GM12874 (cell line): ENCODE results near the gene GABPA.

Experiments used
- TF ChIP-seq, protein P1 (sequence below): IDR thresholded peaks from 2 replicates; pipeline ENCODE4 v1.5.1; 2011; ENCODE audit warnings: low read depth, mild to moderate bottlenecking, control low read depth, low read length, moderate library complexity; ENCODE audit not compliant: insufficient read depth

Gene GABPA

DNA sequence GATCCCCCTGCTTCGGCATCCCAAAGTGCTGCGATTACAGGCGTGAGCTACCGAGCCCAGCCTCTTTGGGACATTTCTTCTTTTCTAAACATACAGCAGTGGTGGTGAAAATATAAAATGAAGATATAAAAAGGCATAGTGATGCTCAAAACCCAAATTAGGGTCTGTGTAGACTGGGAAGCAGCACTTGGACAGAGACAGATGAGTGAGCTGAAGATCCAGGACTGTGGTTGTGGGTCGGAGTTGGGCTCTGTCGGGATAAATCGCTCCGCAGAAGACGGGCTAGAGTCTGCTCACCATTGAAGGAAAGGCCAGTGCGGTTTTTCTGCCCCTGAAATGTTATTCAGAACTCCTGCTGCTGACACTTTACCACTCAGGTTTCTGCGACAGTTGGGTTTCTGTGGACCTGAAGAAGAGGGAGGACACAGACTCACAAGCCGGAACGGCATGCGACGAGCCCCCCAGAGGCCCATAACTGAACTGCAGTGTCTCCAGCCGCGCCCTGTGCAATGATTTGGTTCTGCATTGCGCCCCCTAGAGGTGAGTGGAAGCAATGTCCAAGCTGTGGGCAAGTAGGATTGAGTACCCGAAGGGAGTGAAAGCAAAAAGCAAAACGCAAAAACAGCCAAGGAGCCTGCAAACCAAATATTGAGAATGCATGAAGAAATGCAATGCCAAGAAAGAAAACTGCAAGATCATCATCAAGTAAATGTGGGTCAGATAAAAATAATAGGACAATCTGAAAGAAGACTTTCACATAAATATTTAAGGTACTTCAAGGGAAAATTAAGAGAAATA is 66.6 kb downstream of the GABPA start:
- TF ChIP-seq, protein P1, sequence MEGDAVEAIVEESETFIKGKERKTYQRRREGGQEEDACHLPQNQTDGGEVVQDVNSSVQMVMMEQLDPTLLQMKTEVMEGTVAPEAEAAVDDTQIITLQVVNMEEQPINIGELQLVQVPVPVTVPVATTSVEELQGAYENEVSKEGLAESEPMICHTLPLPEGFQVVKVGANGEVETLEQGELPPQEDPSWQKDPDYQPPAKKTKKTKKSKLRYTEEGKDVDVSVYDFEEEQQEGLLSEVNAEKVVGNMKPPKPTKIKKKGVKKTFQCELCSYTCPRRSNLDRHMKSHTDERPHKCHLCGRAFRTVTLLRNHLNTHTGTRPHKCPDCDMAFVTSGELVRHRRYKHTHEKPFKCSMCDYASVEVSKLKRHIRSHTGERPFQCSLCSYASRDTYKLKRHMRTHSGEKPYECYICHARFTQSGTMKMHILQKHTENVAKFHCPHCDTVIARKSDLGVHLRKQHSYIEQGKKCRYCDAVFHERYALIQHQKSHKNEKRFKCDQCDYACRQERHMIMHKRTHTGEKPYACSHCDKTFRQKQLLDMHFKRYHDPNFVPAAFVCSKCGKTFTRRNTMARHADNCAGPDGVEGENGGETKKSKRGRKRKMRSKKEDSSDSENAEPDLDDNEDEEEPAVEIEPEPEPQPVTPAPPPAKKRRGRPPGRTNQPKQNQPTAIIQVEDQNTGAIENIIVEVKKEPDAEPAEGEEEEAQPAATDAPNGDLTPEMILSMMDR: peak; percentile 99

DNA sequence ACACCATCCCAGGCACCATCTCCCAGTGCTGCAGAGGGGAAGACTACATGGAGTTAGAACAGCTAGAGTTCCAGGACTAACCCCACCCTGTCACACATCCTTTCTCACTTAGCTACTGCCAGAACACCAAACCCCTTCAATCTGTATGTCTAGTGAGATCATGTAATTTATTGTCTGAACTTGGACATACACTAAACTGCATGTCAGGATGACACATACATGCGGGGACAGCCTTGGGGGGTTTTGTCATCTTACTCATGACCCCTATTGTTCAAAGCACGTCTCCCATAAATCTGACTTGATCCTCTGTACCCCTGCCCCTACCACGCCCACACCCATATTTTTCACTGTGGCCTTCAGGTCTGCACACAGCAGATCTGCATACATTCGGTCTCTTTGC is 71.3 kb downstream of the GABPA start:
- TF ChIP-seq, protein P1: no peak

GRCh38 chr21:25807191-25807590 is 72.4 kb downstream of the GABPA start:
- TF ChIP-seq, protein P1: no peak

DNA sequence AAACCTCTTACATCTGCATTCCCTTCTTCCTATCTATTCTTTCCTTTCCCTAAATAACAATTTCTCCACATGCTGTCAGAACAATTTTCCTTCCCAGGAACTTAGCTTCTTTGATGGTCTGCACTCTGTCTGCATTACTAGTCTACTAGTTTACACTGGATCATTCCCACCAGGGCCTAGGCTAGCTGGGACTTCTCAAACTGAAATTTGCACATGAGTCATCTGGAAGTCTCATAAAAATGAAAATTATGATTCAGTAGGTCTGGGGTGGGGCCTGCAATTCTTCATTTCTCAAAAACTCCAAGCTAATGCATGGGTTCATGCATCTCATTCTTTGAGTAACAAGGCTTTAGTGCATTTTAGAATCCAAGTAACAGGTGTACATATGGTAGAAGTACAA is 74.2 kb downstream of the GABPA start:
- TF ChIP-seq, protein P1: no peak

DNA sequence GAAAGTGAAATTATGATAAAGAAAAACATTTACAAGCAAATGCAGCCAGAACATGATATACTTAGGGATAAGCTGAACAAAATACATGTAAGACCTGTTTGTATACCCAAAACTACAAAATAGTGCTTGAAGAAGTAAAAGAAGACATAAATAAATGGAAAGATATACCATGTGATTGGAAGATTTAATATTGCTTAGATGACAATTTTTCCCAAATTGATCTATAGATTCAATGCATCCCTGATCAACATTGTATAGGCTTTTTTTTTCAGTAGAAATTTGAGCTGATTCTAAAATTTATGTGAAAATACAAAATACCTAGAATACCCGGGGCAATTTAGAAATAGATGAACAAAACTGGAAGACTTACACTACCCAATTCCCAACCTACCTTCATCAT is 76.4 kb downstream of the GABPA start:
- TF ChIP-seq, protein P1: no peak

DNA sequence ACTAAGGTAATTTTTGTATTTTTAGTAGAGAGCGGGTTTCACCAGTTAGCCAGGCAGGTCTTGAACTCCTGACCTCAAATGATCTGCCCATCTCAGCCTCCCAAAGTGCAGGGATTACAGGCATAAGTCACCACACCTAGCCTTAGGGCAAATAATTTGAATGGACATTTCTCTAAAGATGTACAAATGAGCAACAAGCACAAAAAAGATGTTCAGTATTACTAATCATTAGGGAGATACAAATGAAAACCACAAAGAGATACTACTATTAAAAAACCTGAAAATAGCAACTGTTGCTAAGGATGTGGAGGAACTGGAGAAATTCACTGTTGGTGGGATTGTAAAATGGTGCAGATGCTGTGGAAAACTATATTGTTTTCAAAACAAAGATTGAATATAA is 79.1 kb downstream of the GABPA start:
- TF ChIP-seq, protein P1: no peak

- TF ChIP-seq, protein P1: no peak
Measured at GRCh38 chr21:25818121-25818520, 83.3 kb downstream of the GABPA start.
